Measurements from ENCODE around the gene LHX3. TPM values are rescaled to one million over a fixed set of nuclear protein-coding genes. Genes with fewer than 3 reads are reported as not detected.

The LHX3 gene
- total RNA-seq, 6 experiments from 2014 or later, result not detected

DNA sequence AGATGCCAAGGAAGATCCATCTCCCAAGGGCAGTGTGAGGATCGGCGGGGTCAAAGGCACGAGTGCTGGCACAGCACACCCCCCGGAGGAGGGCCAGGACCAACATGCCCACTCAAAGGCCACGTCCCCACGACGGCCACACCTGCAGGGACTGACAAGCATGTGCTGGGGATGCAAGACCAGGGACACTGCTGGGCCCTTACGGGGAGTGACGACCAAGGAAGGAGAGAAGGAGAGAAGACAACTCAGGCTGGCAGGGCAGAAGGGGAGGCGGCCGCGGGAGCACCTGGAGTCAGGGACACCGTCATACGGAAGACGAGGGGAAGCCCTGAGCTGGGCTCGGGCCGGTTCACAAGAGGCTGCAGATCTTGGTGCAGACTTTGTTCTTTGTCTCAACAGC, 30.2 kb upstream of the LHX3 start:
- H3K4me1 Mint-ChIP-seq (ENCODE audit: low read depth), result no peaks in the 10 kb centered on the region
- DNase-seq, result no peak
- H3K36me3 Mint-ChIP-seq (ENCODE audit: low read depth), result peaks cover 10% of the 10 kb centered on the region; the same call in 1 of the 2 replicates
- no peak overlapping the region for H3K27ac Mint-ChIP-seq
- H3K9me3 Mint-ChIP-seq, result no peaks in the 10 kb centered on the region
- no peak overlapping the region for H3K4me3 Mint-ChIP-seq
- TF ChIP-seq, protein P1, sequence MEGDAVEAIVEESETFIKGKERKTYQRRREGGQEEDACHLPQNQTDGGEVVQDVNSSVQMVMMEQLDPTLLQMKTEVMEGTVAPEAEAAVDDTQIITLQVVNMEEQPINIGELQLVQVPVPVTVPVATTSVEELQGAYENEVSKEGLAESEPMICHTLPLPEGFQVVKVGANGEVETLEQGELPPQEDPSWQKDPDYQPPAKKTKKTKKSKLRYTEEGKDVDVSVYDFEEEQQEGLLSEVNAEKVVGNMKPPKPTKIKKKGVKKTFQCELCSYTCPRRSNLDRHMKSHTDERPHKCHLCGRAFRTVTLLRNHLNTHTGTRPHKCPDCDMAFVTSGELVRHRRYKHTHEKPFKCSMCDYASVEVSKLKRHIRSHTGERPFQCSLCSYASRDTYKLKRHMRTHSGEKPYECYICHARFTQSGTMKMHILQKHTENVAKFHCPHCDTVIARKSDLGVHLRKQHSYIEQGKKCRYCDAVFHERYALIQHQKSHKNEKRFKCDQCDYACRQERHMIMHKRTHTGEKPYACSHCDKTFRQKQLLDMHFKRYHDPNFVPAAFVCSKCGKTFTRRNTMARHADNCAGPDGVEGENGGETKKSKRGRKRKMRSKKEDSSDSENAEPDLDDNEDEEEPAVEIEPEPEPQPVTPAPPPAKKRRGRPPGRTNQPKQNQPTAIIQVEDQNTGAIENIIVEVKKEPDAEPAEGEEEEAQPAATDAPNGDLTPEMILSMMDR (IDR thresholded peaks at IDR 0.05), result no peak
- H3K27me3 Mint-ChIP-seq (ENCODE audit: insufficient read depth), result no peaks in the 10 kb centered on the region; the same call in 1 of the 2 replicates

DNA sequence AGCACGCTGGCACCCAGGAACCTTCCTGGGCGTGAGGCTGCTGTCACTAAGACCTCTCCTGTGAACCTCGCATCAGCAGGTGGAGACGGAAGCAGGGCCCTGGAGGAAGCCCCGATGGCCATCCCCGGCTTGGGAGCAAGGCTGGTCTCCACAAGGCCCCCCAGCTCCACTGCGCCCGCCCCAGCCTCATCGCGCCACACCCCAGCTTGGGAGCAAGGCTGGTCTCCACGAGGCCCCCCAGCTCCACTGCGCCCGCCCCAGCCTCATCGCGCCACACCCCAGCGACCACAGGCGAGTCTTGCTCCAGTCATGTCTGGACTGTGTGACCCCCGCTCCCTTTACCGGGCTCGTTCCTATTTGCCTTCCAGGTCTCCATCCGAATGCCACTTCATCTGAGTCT, 29.7 kb upstream of the LHX3 start:
- peaks cover 10% of the 10 kb centered on the region; the same call in 1 of the 2 replicates for H3K36me3 Mint-ChIP-seq (ENCODE audit: low read depth)
- no peaks in the 10 kb centered on the region for H3K9me3 Mint-ChIP-seq
- H3K27me3 Mint-ChIP-seq (ENCODE audit: insufficient read depth), result no peaks in the 10 kb centered on the region; the same call in 1 of the 2 replicates
- H3K4me1 Mint-ChIP-seq (ENCODE audit: low read depth), result peaks cover 3% of the 10 kb centered on the region
- H3K4me3 Mint-ChIP-seq, result no peak overlapping the region
- H3K27ac Mint-ChIP-seq, result no peak overlapping the region
- no peak for DNase-seq
- TF ChIP-seq, protein P1 (IDR thresholded peaks at IDR 0.05), result no peak

DNA sequence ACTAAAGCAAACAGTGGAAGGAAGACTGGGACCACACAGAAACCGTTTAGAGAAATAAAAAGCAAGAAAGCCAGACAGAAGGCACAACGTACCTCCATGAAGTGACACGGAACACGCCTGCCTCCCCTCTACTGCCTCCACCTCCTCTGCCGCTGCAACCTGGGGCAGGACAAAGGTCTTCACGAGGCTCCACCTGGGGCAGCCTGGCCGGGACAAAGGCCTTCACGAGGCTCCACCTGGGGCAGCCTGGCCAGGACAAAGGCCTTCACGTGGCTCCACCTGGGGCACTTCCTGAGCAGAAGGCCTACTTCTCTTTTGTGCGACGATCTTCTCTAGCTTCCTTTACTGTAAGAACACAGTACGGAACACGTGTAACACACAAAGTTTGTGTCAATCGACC, 28.9 kb upstream of the LHX3 start:
- Mint-ChIP-seq H3K36me3 (ENCODE audit: low read depth) (peaks cover 10% of the 10 kb centered on the region; the same call in 1 of the 2 replicates), H3K9me3 (no peaks in the 10 kb centered on the region), H3K4me1 (ENCODE audit: low read depth) (peaks cover 10% of the 10 kb centered on the region), H3K27ac (no peak overlapping the region), H3K27me3 (ENCODE audit: insufficient read depth) (no peaks in the 10 kb centered on the region; the same call in 1 of the 2 replicates), H3K4me3 (no peak overlapping the region)
- no peak for DNase-seq
- TF ChIP-seq, protein P1 (IDR thresholded peaks at IDR 0.05), result no peak

DNA sequence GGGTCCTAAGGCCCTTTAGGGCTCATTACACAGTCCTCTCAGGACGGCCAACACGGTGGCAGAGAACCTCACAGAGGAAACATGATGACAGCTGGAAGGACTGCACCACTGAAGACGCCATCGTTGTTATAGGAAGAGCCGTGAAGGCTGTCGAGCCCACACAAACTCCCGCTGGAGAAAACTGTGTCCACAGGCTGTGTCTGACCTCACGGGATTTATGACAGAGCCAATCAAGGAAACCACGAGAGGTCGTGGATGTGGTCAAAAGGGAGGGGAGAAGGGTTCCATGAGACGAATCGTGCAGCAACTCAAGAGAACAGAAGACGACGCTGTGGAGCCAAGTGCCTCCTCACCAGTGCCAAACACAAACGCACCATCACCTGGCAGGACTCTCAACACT, 28.5 kb upstream of the LHX3 start:
- TF ChIP-seq, protein P1 (IDR thresholded peaks at IDR 0.05), result no peak
- no peaks in the 10 kb centered on the region for H3K9me3 Mint-ChIP-seq
- no peaks in the 10 kb centered on the region; the same call in 1 of the 2 replicates for H3K27me3 Mint-ChIP-seq (ENCODE audit: insufficient read depth)
- H3K27ac Mint-ChIP-seq, result no peak overlapping the region
- H3K4me1 Mint-ChIP-seq (ENCODE audit: low read depth), result peaks cover 15% of the 10 kb centered on the region
- peaks cover 10% of the 10 kb centered on the region; the same call in 1 of the 2 replicates for H3K36me3 Mint-ChIP-seq (ENCODE audit: low read depth)
- DNase-seq, result no peak
- H3K4me3 Mint-ChIP-seq, result no peak overlapping the region

DNA sequence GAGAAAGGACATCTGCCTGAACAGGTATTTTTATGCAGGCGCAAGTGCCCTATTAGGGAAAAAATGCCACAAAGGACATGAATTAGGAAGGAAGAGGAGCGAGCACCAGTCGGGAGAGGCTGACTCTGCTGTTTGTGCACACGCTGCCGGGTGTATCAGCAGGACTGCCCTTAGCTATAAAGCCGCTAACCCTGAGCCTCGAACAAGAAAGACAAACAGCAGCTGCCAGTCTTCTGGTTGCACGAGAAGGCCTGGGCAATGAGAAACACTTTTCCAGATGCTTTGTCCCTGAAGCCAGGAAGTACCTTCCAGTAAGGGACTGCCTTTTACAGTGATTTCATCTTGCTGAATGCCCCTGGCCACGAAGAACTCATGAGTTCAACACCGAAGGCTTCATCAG, 28.0 kb upstream of the LHX3 start:
- TF ChIP-seq, protein P1 (IDR thresholded peaks at IDR 0.05), result no peak
- DNase-seq, result no peak

More for the DNA sequence above, 28.0 kb upstream of the LHX3 start:
- peaks cover 19% of the 10 kb centered on the region for H3K4me1 Mint-ChIP-seq (ENCODE audit: low read depth)
- no peak overlapping the region for H3K27ac Mint-ChIP-seq
- peaks cover 10% of the 10 kb centered on the region; the same call in 1 of the 2 replicates for H3K36me3 Mint-ChIP-seq (ENCODE audit: low read depth)
- H3K4me3 Mint-ChIP-seq, result no peak overlapping the region
- no peaks in the 10 kb centered on the region for H3K9me3 Mint-ChIP-seq
- no peaks in the 10 kb centered on the region; the same call in 1 of the 2 replicates for H3K27me3 Mint-ChIP-seq (ENCODE audit: insufficient read depth)

Data from HFFc6 (cell line).